Uterus (tissue), 2 donors: ENCODE measurements around the gene NPW.

Experiments
- CTCF ChIP-seq, 4 experiments: fragments of 200-600 bp in 2 of 4; fragments of 450-650 bp in 2 of 4; sonication (generic) in 2 of 4; IDR thresholded peaks; one replicate each; pipeline ENCODE4 v1.5.1; 2016 to 2019; ENCODE audit warnings: antibody characterized with exemption in 4 of 4, mild to moderate bottlenecking in 2 of 4, moderate library complexity in 1 of 4
- POLR2A ChIP-seq, 2 donors: fragments of 450-650 bp; IDR thresholded peaks; one replicate each; pipeline ENCODE4 v1.6.1; 2016; ENCODE audit warnings: antibody characterized with exemption in 2 of 2, mild to moderate bottlenecking in 1 of 2, moderate library complexity in 1 of 2

GRCh38 chr16:1979271-1980029 is 40.1 kb upstream of the NPW start:
- TF ChIP-seq CTCF (IDR thresholded peaks at IDR 0.05) = no peak
- TF ChIP-seq POLR2A (IDR thresholded peaks at IDR 0.05) = no peak
